Testis (tissue), 3 donors: ENCODE results near the gene IFNG. TPM values are rescaled to one million over a fixed set of nuclear protein-coding genes. Genes with fewer than 3 reads are reported as not detected.

Experiments used
- DNase-seq: peaks from one replicate; pipeline ENCODE4 v3.0.0-alpha.2; 2019
- H3K27ac ChIP-seq, 2 donors: fragments of 200-600 bp; sonication (generic); one replicate each; pipeline ENCODE4 v1.5.1; 2019
- H3K27me3 ChIP-seq: fragments of 200-600 bp; sonication (generic); one replicate; pipeline ENCODE4 v1.5.1; 2019
- H3K36me3 ChIP-seq: fragments of 200-600 bp; sonication (generic); one replicate; pipeline ENCODE4 v1.5.1; 2017; ENCODE audit warnings: low read depth; ENCODE audit errors: missing control alignments
- H3K4me1 ChIP-seq: fragments of 200-600 bp; sonication (generic); one replicate; pipeline ENCODE4 v1.5.1; 2019
- H3K4me3 ChIP-seq, 2 donors: fragments of 200-600 bp; sonication (generic); one replicate each; pipeline ENCODE4 v1.5.1; 2017 to 2019
- H3K9me3 ChIP-seq: fragments of 200-600 bp; sonication (generic); one replicate; pipeline ENCODE4 v1.5.1; 2017
- POLR2A ChIP-seq: fragments of 450-650 bp; IDR thresholded peaks from one replicate; pipeline ENCODE4 v1.6.1; 2017; ENCODE audit warnings: antibody characterized with exemption, mild to moderate bottlenecking, moderate library complexity
- WGBS, 2 donors: methylation state at CpG; one replicate each; pipeline ENCODE4 v1.1.5; 2018; 5-methylcytosine and 5-hydroxymethylcytosine counted together
- intact Hi-C: fragments of 100-400 bp; cut with DNase I; formaldehyde crosslinking; loops from one replicate; pipeline ENCODE4 v1.15.1; 2023; ENCODE audit warnings: low total_unique reads
- polyA plus RNA-seq: library from polyadenylated mRNA; stranded (reverse); fragments of 350-450 nt; fragmentation: Illumina TruSeq; extraction: RNeasy Lipid Tissue Mini Kit (QIAGEN cat#74804); gene quantifications from one replicate; pipeline ENCODE4 v1.2.3, GENCODE V29; 2014; ENCODE audit warnings: low read depth, low replicate concordance; ENCODE audit not compliant: insufficient read depth
- total RNA-seq, 2 donors: library from RNA; depleted of rRNA; stranded (reverse); fragments of >200 nt; gene quantifications; one replicate each; pipeline ENCODE4 v1.2.3, GENCODE V29; 2016
- TF ChIP-seq, protein P1 (sequence below), 3 experiments: fragments of 450-650 bp in 2 of 3; fragments of 200-600 bp in 1 of 3; sonication (generic) in 1 of 3; IDR thresholded peaks; one replicate each; pipeline ENCODE4 v1.5.1; 2016 to 2019; ENCODE audit warnings: antibody characterized with exemption in 3 of 3, mild to moderate bottlenecking in 2 of 3, moderate library complexity in 1 of 3

The IFNG gene
- total and polyA plus RNA-seq, 3 donors from 2014 or later, result 0.26 TPM; not detected in 2

GRCh38 chr12:68158432-68158831 lies 1.1 kb downstream of the IFNG start:
- no peaks in the 10 kb centered on the region for H3K27me3 ChIP-seq
- TF ChIP-seq POLR2A, result no peak
- TF ChIP-seq, protein P1, sequence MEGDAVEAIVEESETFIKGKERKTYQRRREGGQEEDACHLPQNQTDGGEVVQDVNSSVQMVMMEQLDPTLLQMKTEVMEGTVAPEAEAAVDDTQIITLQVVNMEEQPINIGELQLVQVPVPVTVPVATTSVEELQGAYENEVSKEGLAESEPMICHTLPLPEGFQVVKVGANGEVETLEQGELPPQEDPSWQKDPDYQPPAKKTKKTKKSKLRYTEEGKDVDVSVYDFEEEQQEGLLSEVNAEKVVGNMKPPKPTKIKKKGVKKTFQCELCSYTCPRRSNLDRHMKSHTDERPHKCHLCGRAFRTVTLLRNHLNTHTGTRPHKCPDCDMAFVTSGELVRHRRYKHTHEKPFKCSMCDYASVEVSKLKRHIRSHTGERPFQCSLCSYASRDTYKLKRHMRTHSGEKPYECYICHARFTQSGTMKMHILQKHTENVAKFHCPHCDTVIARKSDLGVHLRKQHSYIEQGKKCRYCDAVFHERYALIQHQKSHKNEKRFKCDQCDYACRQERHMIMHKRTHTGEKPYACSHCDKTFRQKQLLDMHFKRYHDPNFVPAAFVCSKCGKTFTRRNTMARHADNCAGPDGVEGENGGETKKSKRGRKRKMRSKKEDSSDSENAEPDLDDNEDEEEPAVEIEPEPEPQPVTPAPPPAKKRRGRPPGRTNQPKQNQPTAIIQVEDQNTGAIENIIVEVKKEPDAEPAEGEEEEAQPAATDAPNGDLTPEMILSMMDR (IDR thresholded peaks at IDR 0.05), result peak in 1 of 3 experiments; percentile 20
- no peak overlapping the region for H3K27ac ChIP-seq
- no peak overlapping the region for H3K4me3 ChIP-seq
- intact Hi-C loops, result no loop called here
- H3K4me1 ChIP-seq, result no peaks in the 10 kb centered on the region
- WGBS, 2 donors, result 60 to 68% methylated on average over 2 of the region's 2 CpGs
- H3K9me3 ChIP-seq, result no peaks in the 10 kb centered on the region
- H3K36me3 ChIP-seq, result no peaks in the 10 kb centered on the region
- DNase-seq, result no peak

- 64 to 75% methylated on average over 4 of the region's 4 CpGs for whole genome bisulfite sequencing, 2 donors
- H3K4me1 ChIP-seq, result no peaks in the 10 kb centered on the region
- no peak overlapping the region for H3K27ac ChIP-seq
- H3K27me3 ChIP-seq, result no peaks in the 10 kb centered on the region
- no peaks in the 10 kb centered on the region for H3K36me3 ChIP-seq
- TF ChIP-seq, protein P1 (IDR thresholded peaks at IDR 0.05), result no peak
- TF ChIP-seq POLR2A, result no peak
- H3K9me3 ChIP-seq, result no peaks in the 10 kb centered on the region
- intact Hi-C loops, result no loop called here
- DNase-seq, result no peak
- H3K4me3 ChIP-seq, result no peak overlapping the region
Measured at GRCh38 chr12:68157380-68157779, 2.2 kb downstream of the IFNG start.

GRCh38 chr12:68156636-68157035 lies 2.9 kb downstream of the IFNG start:
- intact Hi-C loops, result no loop called here
- H3K4me3 ChIP-seq, result no peak overlapping the region
- WGBS, 2 donors, result 75 to 92% methylated on average over 1 of the region's 1 CpG

DNA sequence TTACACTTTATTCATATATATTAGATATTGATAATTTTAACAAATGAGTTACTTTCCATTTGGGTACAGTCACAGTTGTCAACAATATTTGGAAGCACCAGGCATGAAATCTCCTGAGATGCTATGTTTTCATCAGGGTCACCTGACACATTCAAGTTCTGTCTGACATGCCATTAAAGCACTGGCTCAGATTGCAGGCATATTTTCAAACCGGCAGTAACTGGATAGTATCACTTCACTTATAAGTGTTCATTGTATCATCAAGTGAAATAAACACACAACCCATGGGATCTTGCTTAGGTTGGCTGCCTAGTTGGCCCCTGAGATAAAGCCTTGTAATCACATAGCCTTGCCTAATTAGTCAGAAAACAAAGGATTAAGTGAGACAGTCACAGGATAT lies 4.8 kb downstream of the IFNG start:
- H3K36me3 ChIP-seq, result no peaks in the 10 kb centered on the region
- WGBS, 2 donors, result 56 to 70% methylated on average over 1 of the region's 1 CpG
- intact Hi-C loops, result no loop called here
- no peak overlapping the region for H3K4me3 ChIP-seq
- H3K27me3 ChIP-seq, result no peaks in the 10 kb centered on the region
- H3K9me3 ChIP-seq, result no peaks in the 10 kb centered on the region
- DNase-seq, result no peak
- no peaks in the 10 kb centered on the region for H3K4me1 ChIP-seq
- no peak overlapping the region for H3K27ac ChIP-seq
- TF ChIP-seq, protein P1 (IDR thresholded peaks at IDR 0.05), result no peak
- TF ChIP-seq POLR2A, result no peak

More at GRCh38 chr12:68156636-68157035, 2.9 kb downstream of the IFNG start:
- H3K36me3 ChIP-seq, result no peaks in the 10 kb centered on the region
- H3K4me1 ChIP-seq, result no peaks in the 10 kb centered on the region
- no peaks in the 10 kb centered on the region for H3K27me3 ChIP-seq
- no peaks in the 10 kb centered on the region for H3K9me3 ChIP-seq
- DNase-seq, result no peak
- H3K27ac ChIP-seq, result no peak overlapping the region
- TF ChIP-seq, protein P1 (IDR thresholded peaks at IDR 0.05), result no peak
- TF ChIP-seq POLR2A, result no peak

GRCh38 chr12:68148261-68148951 lies 11.1 kb downstream of the IFNG start:
- WGBS, 2 donors, result 81 to 89% methylated on average over 7 of the region's 7 CpGs
- intact Hi-C loops, result no loop called here
- DNase-seq, result no peak
- TF ChIP-seq POLR2A, result no peak
- TF ChIP-seq, protein P1 (IDR thresholded peaks at IDR 0.05), result no peak
- H3K4me1 ChIP-seq, result no peaks in the 10 kb centered on the region
- no peak overlapping the region for H3K4me3 ChIP-seq
- no peaks in the 10 kb centered on the region for H3K9me3 ChIP-seq
- no peaks in the 10 kb centered on the region for H3K36me3 ChIP-seq
- H3K27ac ChIP-seq, result no peak overlapping the region
- no peaks in the 10 kb centered on the region for H3K27me3 ChIP-seq
